Naive thymus-derived CD4-positive, alpha-beta T cell (primary cell): Measurements from ENCODE around the gene IER2. TPM values are rescaled to one million over a fixed set of nuclear protein-coding genes. Genes with fewer than 3 reads are reported as not detected.

Source experiments
- ATAC-seq: fragments of 150-1000 bp; cut with Tn5 transposase; 2 replicates; pipeline ENCODE4 v1.10.0; 2021; ENCODE audit warnings: mild to moderate bottlenecking, moderate library complexity
- CTCF ChIA-PET: fragments of 350-600 bp; sonication (Branson Sonifier 250); formaldehyde crosslinking; loops from one replicate; lab custom pipeline; 2021; ENCODE audit warnings: antibody characterized with exemption; lab: Charles Lee
- POLR2A ChIA-PET: fragments of 350-600 bp; sonication (Branson Sonifier 250); formaldehyde crosslinking; loops from one replicate; lab custom pipeline; 2021; ENCODE audit warnings: antibody characterized with exemption, inconsistent platforms; lab: Charles Lee
- DNase-seq, 9 donors: peaks; one replicate each; pipeline versions ENCODE4 v3.0.0 to v3.0.0-alpha.2; 2020 to 2022; ENCODE audit warnings: mixed read lengths in 1 of 9
- H3K27ac ChIP-seq: one replicate; pipeline ENCODE4 v1.7.0; 2013; ENCODE audit warnings: mild to moderate bottlenecking, low read depth, low read length, moderate library complexity
- H3K27me3 ChIP-seq, 2 donors: one replicate each; pipeline ENCODE4 v1.7.0; 2013; ENCODE audit warnings: low read length in 2 of 2, mild to moderate bottlenecking in 2 of 2, moderate library complexity in 2 of 2; ENCODE audit not compliant: control insufficient read depth in 2 of 2, insufficient read depth in 2 of 2
- H3K36me3 ChIP-seq, 3 experiments: 1 replicate in 2 of 3; 2 replicates in 1 of 3; pipeline ENCODE4 v1.7.0; 2013; ENCODE audit warnings: low read length in 3 of 3, mild to moderate bottlenecking in 3 of 3, moderate library complexity in 1 of 3; ENCODE audit not compliant: insufficient read depth in 3 of 3, control insufficient read depth in 2 of 3
- H3K4me1 ChIP-seq, 2 donors: one replicate each; pipeline ENCODE4 v1.7.0; 2013; ENCODE audit warnings: low read length in 2 of 2, mild to moderate bottlenecking in 2 of 2, moderate library complexity in 1 of 2; ENCODE audit not compliant: control insufficient read depth in 2 of 2, insufficient read depth in 2 of 2
- H3K4me3 ChIP-seq: 2 replicates; pipeline ENCODE4 v1.7.0; 2013; ENCODE audit warnings: mild to moderate bottlenecking, low read length
- H3K9me3 ChIP-seq, 3 experiments: 1 replicate in 2 of 3; 2 replicates in 1 of 3; pipeline ENCODE4 v1.7.0; 2013; ENCODE audit warnings: low read length in 3 of 3; ENCODE audit not compliant: control insufficient read depth in 2 of 3
- H3K27ac Mint-ChIP-seq, 9 donors: one replicate each; pipeline ENCODE4 v1.8.0; 2020 to 2022; ENCODE audit warnings: mixed read lengths in 9 of 9, mild to moderate bottlenecking in 8 of 9, moderate library complexity in 5 of 9, inconsistent platforms in 2 of 9
- H3K27me3 Mint-ChIP-seq, 5 donors: one replicate each; pipeline ENCODE4 v1.8.0; 2021 to 2022; ENCODE audit warnings: mixed read lengths in 5 of 5, mild to moderate bottlenecking in 1 of 5
- H3K36me3 Mint-ChIP-seq, 5 donors: one replicate each; pipeline ENCODE4 v1.8.0; 2020 to 2022; ENCODE audit warnings: mixed read lengths in 5 of 5, mild to moderate bottlenecking in 3 of 5, inconsistent platforms in 1 of 5
- H3K4me1 Mint-ChIP-seq, 7 donors: one replicate each; pipeline ENCODE4 v1.8.0; 2020 to 2022; ENCODE audit warnings: mixed read lengths in 7 of 7, mild to moderate bottlenecking in 3 of 7, inconsistent platforms in 1 of 7
- H3K4me3 Mint-ChIP-seq, 10 donors: one replicate each; pipeline ENCODE4 v1.8.0; 2020 to 2022; ENCODE audit warnings: mild to moderate bottlenecking in 10 of 10, mixed read lengths in 10 of 10, moderate library complexity in 6 of 10, inconsistent platforms in 2 of 10
- H3K9me3 Mint-ChIP-seq, 11 donors: one replicate each; pipeline ENCODE4 v1.8.0; 2020 to 2022; ENCODE audit warnings: mixed read lengths in 11 of 11, mild to moderate bottlenecking in 4 of 11, inconsistent platforms in 1 of 11, moderate library complexity in 1 of 11
- intact Hi-C, 2 donors: fragments of 100-400 bp; cut with micrococcal nuclease; formaldehyde crosslinking; loops; one replicate each; pipeline ENCODE4 v1.15.1; 2023
- polyA plus RNA-seq, 2 donors: library from polyadenylated mRNA; unstranded; fragments of 300-500 nt; fragmentation: Illumina TruSeq; gene quantifications; one replicate each; pipeline ENCODE4 v1.2.3, GENCODE V29; 2021
- total RNA-seq, 6 experiments: library from RNA in 5 of 6; stranded (reverse) in 5 of 6; gene quantifications; 1 replicate in 5 of 6; 2 replicates in 1 of 6; pipeline ENCODE4 v1.2.3 and lab custom pipeline; 2021 to 2026

Gene IER2
- total and polyA plus RNA-seq, 7 experiments from 2014 or later, result 121 to 558 (median 149) TPM

GRCh38 chr19:13102666-13103580 lies 47.3 kb upstream of the IER2 start, which contains the start of gene LYL1:
Gene LYL1 (minus strand): TSS chr19:13102858. CDS start chr19:13101171, 1,687 bp downstream.
- H3K27ac Mint-ChIP-seq, result peak within 1 kb of the TSS; percentile 40 to 90 (median 78)
- intact Hi-C loops, result no loop called here
- POLR2A ChIA-PET, result interaction anchor here (1.1 to 3.4 kb wide), 4 partner anchors 13 to 165 kb away, joined by 3 to 53 read pairs (median 26); partner anchors contain the start of genes CALR, IER2, NACC1 and STX10
- H3K27ac ChIP-seq, result peak within 1 kb of the TSS; percentile 67
- no peaks in the 10 kb centered on the region for H3K9me3 ChIP-seq
- peak within 1 kb of the TSS; percentile 74 to 94 (median 82) for H3K4me3 Mint-ChIP-seq
- ATAC-seq (peak; percentile 57), DNase-seq (peak in 3 of 9 donors; percentile 23 to 44 (median 36))
- H3K27me3 Mint-ChIP-seq, result peaks cover 0 to 10% (median 6%) of the 10 kb centered on the region in 5 donors
- peaks cover 0 to 10% (median 0%) of the 10 kb centered on the region in 5 donors for H3K36me3 Mint-ChIP-seq
- CTCF ChIA-PET, result interaction anchor here (2.1 kb wide), 1 partner anchor 47 kb away, joined by 6 read pairs; no protein-coding TSS in a partner anchor
- H3K36me3 ChIP-seq, result no peaks in the 10 kb centered on the region
- peaks cover 0 to 4% (median 0%) of the 10 kb centered on the region in 11 donors for H3K9me3 Mint-ChIP-seq
- H3K27me3 ChIP-seq, result no peaks in the 10 kb centered on the region
- H3K4me1 ChIP-seq, result peaks cover 53 to 56% of the 10 kb centered on the region in 2 donors
- peaks cover 4 to 49% (median 38%) of the 10 kb centered on the region in 7 donors for H3K4me1 Mint-ChIP-seq
- peak within 1 kb of the TSS; percentile 63 for H3K4me3 ChIP-seq

GRCh38 chr19:13103581-13104359 lies 46.4 kb upstream of the IER2 start:
- H3K4me1 Mint-ChIP-seq, result peaks cover 4 to 42% (median 31%) of the 10 kb centered on the region in 7 donors
- peak overlapping the region; percentile 82 for H3K4me3 ChIP-seq
- intact Hi-C loops, result loop anchor here (1.0 kb wide), 5 partner anchors 9 to 159 kb away; partner anchors contain the start of genes IER2 (in 1 of the 2), NACC1 (in 1 of the 2), STX10 (in 1 of the 2) and TRMT1 (in 1 of the 2)
- peaks cover 50 to 53% of the 10 kb centered on the region in 2 donors for H3K4me1 ChIP-seq
- ChIA-PET CTCF (interaction anchor here (0.6 to 3.3 kb wide), 10 partner anchors 8 to 169 kb away, joined by 3 to 19 read pairs (median 4); partner anchors contain the start of genes NACC1 and TRMT1), POLR2A (interaction anchor here (0.6 to 3.4 kb wide), 9 partner anchors 8 to 213 kb away, joined by 3 to 53 read pairs (median 6); partner anchors contain the start of genes CALR, GCDH, IER2 and NACC1)
- peaks cover 0 to 3% (median 0%) of the 10 kb centered on the region in 5 donors for H3K27me3 Mint-ChIP-seq
- no peaks in the 10 kb centered on the region for H3K9me3 ChIP-seq
- no peaks in the 10 kb centered on the region for H3K27me3 ChIP-seq
- ATAC-seq (no peak), DNase-seq (no peak)
- peaks cover 0 to 4% (median 0%) of the 10 kb centered on the region in 11 donors for H3K9me3 Mint-ChIP-seq
- H3K4me3 Mint-ChIP-seq, result peak overlapping the region; percentile 80 to 97 (median 93)
- peaks cover 0 to 8% (median 0%) of the 10 kb centered on the region in 5 donors for H3K36me3 Mint-ChIP-seq
- peaks cover 0 to under 1% (median 0%) of the 10 kb centered on the region in 3 experiments for H3K36me3 ChIP-seq
- peak overlapping the region in 5 of 9 donors; percentile 5 to 94 (median 53) for H3K27ac Mint-ChIP-seq
- peak overlapping the region; percentile 74 for H3K27ac ChIP-seq

GRCh38 chr19:13104360-13104847 lies 45.8 kb upstream of the IER2 start:
- peak overlapping the region; percentile 71 to 94 (median 87) for H3K27ac Mint-ChIP-seq
- peak; percentile 48 to 78 (median 62) for DNase-seq
- peaks cover 0 to 8% (median 0%) of the 10 kb centered on the region in 5 donors for H3K36me3 Mint-ChIP-seq
- ChIA-PET CTCF (interaction anchor here (0.6 to 3.3 kb wide), 13 partner anchors 9 to 170 kb away, joined by 3 to 19 read pairs (median 4); partner anchors contain the start of genes NACC1 and TRMT1), POLR2A (interaction anchor here (0.6 to 3.4 kb wide), 11 partner anchors 9 to 313 kb away, joined by 3 to 53 read pairs (median 5); partner anchors contain the start of genes GCDH, IER2, JUNB and NACC1)
- H3K9me3 Mint-ChIP-seq, result peaks cover 0 to 4% (median 0%) of the 10 kb centered on the region in 11 donors
- peak; percentile 67 for ATAC-seq
- H3K27ac ChIP-seq, result peak overlapping the region; percentile 74
- no peaks in the 10 kb centered on the region for H3K9me3 ChIP-seq
- H3K36me3 ChIP-seq, result peaks cover 0 to 6% (median 0%) of the 10 kb centered on the region in 3 experiments
- peaks cover 0 to 36% (median 30%) of the 10 kb centered on the region in 7 donors for H3K4me1 Mint-ChIP-seq
- H3K4me3 ChIP-seq, result peak overlapping the region; percentile 82
- H3K27me3 Mint-ChIP-seq, result peaks cover 0 to 3% (median 0%) of the 10 kb centered on the region in 5 donors
- peaks cover 46 to 48% of the 10 kb centered on the region in 2 donors for H3K4me1 ChIP-seq
- no peaks in the 10 kb centered on the region for H3K27me3 ChIP-seq
- intact Hi-C loops, result loop anchor here (1.0 kb wide), 5 partner anchors 10 to 158 kb away; partner anchors contain the start of genes IER2 (in 1 of the 2), NACC1 (in 1 of the 2), STX10 (in 1 of the 2) and TRMT1 (in 1 of the 2)
- peak overlapping the region; percentile 80 to 97 (median 93) for H3K4me3 Mint-ChIP-seq

- intact Hi-C loops, result loop anchor here (1.0 kb wide), 5 partner anchors 11 to 157 kb away; partner anchors contain the start of genes IER2 (in 1 of the 2), NACC1 (in 1 of the 2), STX10 (in 1 of the 2) and TRMT1 (in 1 of the 2)
- Mint-ChIP-seq H3K27ac (peak overlapping the region; percentile 71 to 94 (median 87)), H3K36me3 (peaks cover 0 to 7% (median 0%) of the 10 kb centered on the region in 5 donors), H3K4me1 (peaks cover 0 to 31% (median 25%) of the 10 kb centered on the region in 7 donors), H3K27me3 (peaks cover 0 to 2% (median 0%) of the 10 kb centered on the region in 5 donors), H3K4me3 (peak overlapping the region; percentile 80 to 97 (median 93)), H3K9me3 (peaks cover 0 to 3% (median 0%) of the 10 kb centered on the region in 11 donors)
- peaks cover 41 to 42% of the 10 kb centered on the region in 2 donors for H3K4me1 ChIP-seq
- ChIA-PET POLR2A (interaction anchor here (0.6 to 3.4 kb wide), 14 partner anchors 9 to 314 kb away, joined by 3 to 53 read pairs (median 4); partner anchors contain the start of genes GCDH, IER2, JUNB and NACC1), CTCF (interaction anchor here (0.7 to 3.3 kb wide), 13 partner anchors 8 to 140 kb away, joined by 3 to 19 read pairs (median 4); partner anchors contain the start of genes NACC1 and TRMT1)
- H3K9me3 ChIP-seq, result no peaks in the 10 kb centered on the region
- DNase-seq (peak in 3 of 9 donors; percentile 28 to 50 (median 35)), ATAC-seq (peak; percentile 43)
- peak overlapping the region; percentile 82 for H3K4me3 ChIP-seq
- peak overlapping the region; percentile 74 for H3K27ac ChIP-seq
- H3K36me3 ChIP-seq, result peaks cover 0 to 13% (median 0%) of the 10 kb centered on the region in 3 experiments
- H3K27me3 ChIP-seq, result no peaks in the 10 kb centered on the region
These were observed 45.1 kb upstream of the IER2 start for GRCh38 chr19:13104848-13105711.
